WTC11 (cell line): ENCODE data around the gene ADAM11.

ENCODE experiments used
- CTCF ChIP-seq: fragments of 200-600 bp; IDR thresholded peaks from 2 replicates; pipeline ENCODE4 v1.8.0; 2022; ENCODE audit warnings: antibody characterized with exemption
- ESRRA ChIP-seq: sonication (generic); formaldehyde crosslinking; IDR thresholded peaks from 2 replicates; pipeline ENCODE4 v1.8.1; 2022; ENCODE audit warnings: mild to moderate bottlenecking, missing genetic modification reagents, borderline replicate concordance
- FOXP1 ChIP-seq: sonication (generic); formaldehyde crosslinking; IDR thresholded peaks from 2 replicates; pipeline ENCODE4 v1.8.0; 2022; ENCODE audit warnings: missing genetic modification reagents, mild to moderate bottlenecking, moderate library complexity, borderline replicate concordance
- KAT7 ChIP-seq: sonication (generic); formaldehyde crosslinking; IDR thresholded peaks from 2 replicates; pipeline ENCODE4 v1.8.1; 2023; ENCODE audit warnings: missing genetic modification reagents, mild to moderate bottlenecking, borderline replicate concordance
- MXD4 ChIP-seq: fragments of 250-450 bp; sonication (Bioruptor Pico); IDR thresholded peaks from 2 replicates; pipeline ENCODE4 v1.8.0; 2021; ENCODE audit warnings: mild to moderate bottlenecking, moderate library complexity, borderline replicate concordance
- NR2C2 ChIP-seq: sonication (generic); formaldehyde crosslinking; IDR thresholded peaks from 2 replicates; pipeline ENCODE4 v1.8.0; 2022; ENCODE audit warnings: mild to moderate bottlenecking, missing genetic modification reagents
- RELA ChIP-seq: sonication (generic); formaldehyde crosslinking; IDR thresholded peaks from 2 replicates; pipeline ENCODE4 v1.8.1; 2022; ENCODE audit warnings: missing genetic modification reagents, mild to moderate bottlenecking, borderline replicate concordance
- USF2 ChIP-seq: sonication (generic); formaldehyde crosslinking; IDR thresholded peaks from 2 replicates; pipeline ENCODE4 v1.8.1; 2023; ENCODE audit warnings: mild to moderate bottlenecking, missing genetic modification reagents, moderate library complexity
- ZNF232 ChIP-seq: sonication (generic); formaldehyde crosslinking; IDR thresholded peaks from 2 replicates; pipeline ENCODE4 v1.8.0; 2022; ENCODE audit warnings: mild to moderate bottlenecking, missing genetic modification reagents
- ZNF512 ChIP-seq: sonication (generic); formaldehyde crosslinking; IDR thresholded peaks from 2 replicates; pipeline ENCODE4 v1.8.1; 2022; ENCODE audit warnings: missing genetic modification reagents, borderline replicate concordance
- TF ChIP-seq, protein P1 (sequence below): fragments of 250-450 bp; sonication (Bioruptor Pico); IDR thresholded peaks from 2 replicates; pipeline ENCODE4 v2.1.2; 2022; ENCODE audit warnings: mild to moderate bottlenecking, moderate library complexity

DNA sequence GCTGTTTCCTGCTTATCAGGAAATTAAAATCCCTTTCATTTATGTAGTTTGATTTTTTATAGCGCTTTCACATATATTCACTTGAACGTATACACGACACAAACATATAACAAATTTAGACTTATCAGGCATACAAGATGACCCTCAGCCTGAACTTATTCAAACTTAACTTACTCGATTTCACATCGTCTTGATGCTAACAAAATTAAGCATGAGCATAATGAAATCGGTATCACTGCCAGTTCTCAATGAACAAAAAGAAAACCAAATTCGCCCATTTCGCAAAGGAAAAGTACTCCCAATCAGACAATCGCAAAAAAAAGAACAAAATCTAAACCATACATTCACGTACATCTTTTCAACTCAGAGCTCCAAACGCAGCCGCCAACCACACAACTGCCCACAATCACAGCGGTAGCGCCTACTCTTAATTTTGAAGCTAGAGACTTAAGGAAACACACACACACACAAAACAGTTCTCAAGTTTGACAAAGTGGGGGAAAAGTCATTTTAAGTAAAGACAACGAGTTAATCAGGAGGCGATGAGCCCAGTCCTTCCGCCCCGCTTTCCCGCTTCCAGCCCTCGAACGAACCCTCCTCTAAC, 70.2 kb downstream of the ADAM11 start:
- TF ChIP-seq RELA (CRISPR knock-in tag): no peak
- no peak for TF ChIP-seq MXD4 (CRISPR knock-in tag)
- TF ChIP-seq ESRRA: no peak
- TF ChIP-seq, protein P1, sequence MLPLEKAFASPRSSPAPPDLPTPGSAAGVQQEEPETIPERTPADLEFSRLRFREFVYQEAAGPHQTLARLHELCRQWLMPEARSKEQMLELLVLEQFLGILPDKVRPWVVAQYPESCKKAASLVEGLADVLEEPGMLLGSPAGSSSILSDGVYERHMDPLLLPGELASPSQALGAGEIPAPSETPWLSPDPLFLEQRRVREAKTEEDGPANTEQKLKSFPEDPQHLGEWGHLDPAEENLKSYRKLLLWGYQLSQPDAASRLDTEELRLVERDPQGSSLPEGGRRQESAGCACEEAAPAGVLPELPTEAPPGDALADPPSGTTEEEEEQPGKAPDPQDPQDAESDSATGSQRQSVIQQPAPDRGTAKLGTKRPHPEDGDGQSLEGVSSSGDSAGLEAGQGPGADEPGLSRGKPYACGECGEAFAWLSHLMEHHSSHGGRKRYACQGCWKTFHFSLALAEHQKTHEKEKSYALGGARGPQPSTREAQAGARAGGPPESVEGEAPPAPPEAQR: no peak
- no peak for TF ChIP-seq CTCF
- TF ChIP-seq KAT7 (CRISPR knock-in tag): no peak
- no peak for TF ChIP-seq NR2C2 (CRISPR knock-in tag)
- TF ChIP-seq ZNF512: no peak
- no peak for TF ChIP-seq ZNF232 (CRISPR knock-in tag)
- TF ChIP-seq FOXP1 (CRISPR knock-in tag): no peak
- no peak for TF ChIP-seq USF2 (CRISPR knock-in tag)
